ENCODE results near the gene FEN1. TPM values are rescaled to one million over a fixed set of nuclear protein-coding genes. Genes with fewer than 3 reads are reported as not detected.

FEN1 gene
- total RNA-seq, 4 donors from 2014 or later = 7.1 to 14.2 (median 8.1) TPM

DNA sequence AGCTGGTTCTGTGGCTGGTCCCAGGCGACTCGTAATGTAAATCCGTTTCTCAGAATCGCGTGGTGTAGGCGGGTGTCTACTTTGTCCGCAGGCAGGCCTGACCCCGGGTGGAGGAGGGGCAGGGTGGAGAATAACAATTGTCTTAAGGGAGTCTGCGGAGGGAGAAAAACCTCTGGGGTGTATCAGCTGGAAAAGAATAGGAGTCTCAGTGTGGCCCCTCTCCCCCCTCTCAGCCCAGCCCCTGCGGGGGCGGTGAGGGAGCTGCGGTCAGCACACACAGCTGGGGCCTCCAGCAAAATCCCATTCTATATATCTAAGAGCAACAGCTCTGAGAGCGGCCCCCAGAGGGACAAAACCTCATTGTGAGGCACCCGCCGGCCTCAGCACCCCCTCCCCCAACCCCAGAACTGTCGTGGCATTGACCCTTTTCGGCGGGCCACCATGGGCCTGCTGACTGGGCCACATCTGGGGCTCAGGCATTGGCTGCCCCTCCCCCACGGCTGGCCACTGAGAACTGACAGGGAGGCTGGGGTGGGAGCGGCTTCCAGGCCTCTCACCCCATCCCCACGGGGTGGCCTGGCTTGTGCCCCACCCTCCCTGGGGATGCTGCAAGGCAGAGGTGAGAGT is 43.0 kb upstream of the FEN1 start:
- Histone ChIP-seq H3K36me3 (peaks cover 0 to 3% of the 10 kb centered on the region in 2 donors), H3K4me3 (no peak overlapping the region), H3K27me3 (peaks cover 46% of the 10 kb centered on the region), H3K9me3 (no peaks in the 10 kb centered on the region), H3K4me1 (peaks cover 0 to 21% (median 11%) of the 10 kb centered on the region in 3 donors), H3K27ac (no peak overlapping the region)
- TF ChIP-seq POLR2A (IDR thresholded peaks at IDR 0.05) = no peak
- TF ChIP-seq POLR2AphosphoS5 (IDR thresholded peaks at IDR 0.05) = no peak
- TF ChIP-seq, protein P1, sequence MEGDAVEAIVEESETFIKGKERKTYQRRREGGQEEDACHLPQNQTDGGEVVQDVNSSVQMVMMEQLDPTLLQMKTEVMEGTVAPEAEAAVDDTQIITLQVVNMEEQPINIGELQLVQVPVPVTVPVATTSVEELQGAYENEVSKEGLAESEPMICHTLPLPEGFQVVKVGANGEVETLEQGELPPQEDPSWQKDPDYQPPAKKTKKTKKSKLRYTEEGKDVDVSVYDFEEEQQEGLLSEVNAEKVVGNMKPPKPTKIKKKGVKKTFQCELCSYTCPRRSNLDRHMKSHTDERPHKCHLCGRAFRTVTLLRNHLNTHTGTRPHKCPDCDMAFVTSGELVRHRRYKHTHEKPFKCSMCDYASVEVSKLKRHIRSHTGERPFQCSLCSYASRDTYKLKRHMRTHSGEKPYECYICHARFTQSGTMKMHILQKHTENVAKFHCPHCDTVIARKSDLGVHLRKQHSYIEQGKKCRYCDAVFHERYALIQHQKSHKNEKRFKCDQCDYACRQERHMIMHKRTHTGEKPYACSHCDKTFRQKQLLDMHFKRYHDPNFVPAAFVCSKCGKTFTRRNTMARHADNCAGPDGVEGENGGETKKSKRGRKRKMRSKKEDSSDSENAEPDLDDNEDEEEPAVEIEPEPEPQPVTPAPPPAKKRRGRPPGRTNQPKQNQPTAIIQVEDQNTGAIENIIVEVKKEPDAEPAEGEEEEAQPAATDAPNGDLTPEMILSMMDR (IDR thresholded peaks at IDR 0.05) = no peak
- no peak for TF ChIP-seq EP300 (IDR thresholded peaks at IDR 0.05)
- WGBS, 2 donors (ENCODE audit: low coverage in 1 of 2) = 32 to 69% methylated on average over 6 to 8 of the region's 21 CpGs
- ATAC-seq = no peak

GRCh38 chr11:61750631-61751273 is 42.0 kb upstream of the FEN1 start:
- Histone ChIP-seq H3K4me1 (peaks cover 0 to 21% (median 11%) of the 10 kb centered on the region in 3 donors), H3K9me3 (no peaks in the 10 kb centered on the region), H3K4me3 (no peak overlapping the region), H3K27ac (no peak overlapping the region), H3K27me3 (peaks cover 46% of the 10 kb centered on the region), H3K36me3 (no peaks in the 10 kb centered on the region)
- no peak for ATAC-seq
- 93 to 94% methylated on average over 2 to 5 of the region's 5 CpGs for WGBS, 2 donors (ENCODE audit: low coverage in 1 of 2)
- TF ChIP-seq, protein P1 (IDR thresholded peaks at IDR 0.05) = no peak
- TF ChIP-seq POLR2A (IDR thresholded peaks at IDR 0.05) = no peak
- TF ChIP-seq EP300 (IDR thresholded peaks at IDR 0.05) = no peak
- no peak for TF ChIP-seq POLR2AphosphoS5 (IDR thresholded peaks at IDR 0.05)

GRCh38 chr11:61751384-61751783 is 41.3 kb upstream of the FEN1 start:
- no peak overlapping the region for H3K27ac ChIP-seq
- TF ChIP-seq, protein P1 (IDR thresholded peaks at IDR 0.05) = no peak
- no peak for TF ChIP-seq EP300 (IDR thresholded peaks at IDR 0.05)
- TF ChIP-seq POLR2A (IDR thresholded peaks at IDR 0.05) = no peak
- no peak for TF ChIP-seq POLR2AphosphoS5 (IDR thresholded peaks at IDR 0.05)
- no peak for ATAC-seq
- no peaks in the 10 kb centered on the region for H3K9me3 ChIP-seq
- peaks cover 46% of the 10 kb centered on the region for H3K27me3 ChIP-seq
- H3K4me3 ChIP-seq = no peak overlapping the region
- WGBS, 2 donors (ENCODE audit: low coverage in 1 of 2) = 86 to 92% methylated on average over 11 to 12 of the region's 14 CpGs
- H3K36me3 ChIP-seq = no peaks in the 10 kb centered on the region
- H3K4me1 ChIP-seq = peaks cover 0 to 21% (median 11%) of the 10 kb centered on the region in 3 donors

- TF ChIP-seq, protein P1 (IDR thresholded peaks at IDR 0.05) = peak in 3 of 4 experiments; percentile 47 to 59 (median 52)
- TF ChIP-seq EP300 (IDR thresholded peaks at IDR 0.05) (no peak), POLR2A (IDR thresholded peaks at IDR 0.05) (no peak), POLR2AphosphoS5 (IDR thresholded peaks at IDR 0.05) (no peak)
- Histone ChIP-seq H3K36me3 (no peaks in the 10 kb centered on the region), H3K9me3 (no peaks in the 10 kb centered on the region), H3K27me3 (peaks cover 46% of the 10 kb centered on the region), H3K4me3 (peak within 1 kb of the TSS in 1 of 2 donors; percentile 51), H3K27ac (peak within 1 kb of the TSS in 1 of 4 donors; percentile 26), H3K4me1 (peaks cover 0 to 21% (median 11%) of the 10 kb centered on the region in 3 donors)
- WGBS, 2 donors (ENCODE audit: low coverage in 1 of 2) = 0% methylated on average over 1 of the region's 93 CpGs; no CpG with 5 or more reads in 1 of the 2 donors
- peak; percentile 89 for ATAC-seq
Measured at GRCh38 chr11:61752117-61752924, 40.4 kb upstream of the FEN1 start, which contains the start of gene MYRF. MYRF (plus strand) TSS chr11:61752636; CDS start chr11:61752745, 109 bp downstream.

Data from gastroesophageal sphincter (tissue), 4 donors.